ENCODE data around the gene KDELR1. TPM values are rescaled to one million over a fixed set of nuclear protein-coding genes. Genes with fewer than 3 reads are reported as not detected.

KDELR1 gene
- total and polyA plus RNA-seq, 2 donors (not counting 3 experiments of a cell fraction or from before 2014, with no cell fraction given): 199 to 224 TPM

DNA sequence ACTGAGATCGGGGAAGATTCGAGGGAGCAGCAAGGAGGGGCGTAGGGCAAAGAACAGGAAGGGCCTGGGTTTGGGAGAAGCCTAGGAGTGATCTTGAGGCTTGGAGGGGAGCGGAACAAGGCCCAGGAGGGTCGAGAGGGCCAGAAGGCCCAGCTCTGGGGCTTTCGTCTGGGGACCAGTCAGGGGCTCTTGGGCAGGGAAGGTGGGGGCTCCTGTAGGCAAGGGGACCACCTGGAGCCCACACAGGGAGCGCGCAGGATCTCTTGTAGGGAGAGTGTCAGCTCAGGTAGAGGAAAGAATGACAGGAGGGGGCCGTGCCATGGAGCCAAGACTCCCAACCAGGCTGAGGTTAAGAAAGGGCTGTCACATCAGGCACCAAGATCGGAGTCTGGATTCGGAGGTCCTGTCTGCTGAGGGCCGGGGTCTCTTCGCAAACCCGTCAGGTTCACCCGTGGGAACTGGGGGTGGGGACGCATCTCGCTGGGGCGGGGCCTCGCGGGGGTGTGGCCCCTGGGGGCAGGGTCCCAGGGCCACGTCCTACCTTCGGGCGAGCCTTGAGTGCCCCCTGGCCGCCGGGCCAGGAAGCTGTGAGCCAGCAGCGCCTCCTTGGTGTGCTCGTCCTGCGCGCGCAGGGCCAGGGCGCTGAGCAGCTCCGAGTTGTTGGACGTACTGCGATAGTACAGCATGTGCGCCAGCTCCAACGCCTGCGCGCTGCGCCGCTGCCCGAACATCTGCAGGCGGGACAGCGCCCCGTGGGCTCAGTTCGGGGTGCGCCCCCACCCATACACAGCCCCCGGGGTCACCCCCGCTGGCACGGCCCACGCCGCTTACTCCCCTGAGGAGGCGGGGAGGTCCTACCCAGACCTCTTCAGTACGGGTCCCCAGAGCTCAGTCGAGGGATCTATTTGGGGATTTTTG, 57.6 kb downstream of the KDELR1 start:
- intact Hi-C loops (cut with micrococcal nuclease): loop anchor here (1.0 kb wide), 4 partner anchors 13 to 66 kb away; no protein-coding TSS in a partner anchor
- H3K4me2 ChIP-seq (ENCODE audit: insufficient read depth, low read length): peak overlapping the region; percentile 65
- ChIA-PET CTCF (interaction anchor here (0.6 to 10.0 kb wide), 35 partner anchors 14 to 275 kb away, joined by 3 to 486 read pairs (median 4); partner anchors contain the start of genes EMP3, GRWD1, KDELR1 and SYNGR4), POLR2A (interaction anchor here (0.5 to 1.0 kb wide), 3 partner anchors 12 to 67 kb away, joined by 4 to 6 read pairs (median 5); a partner anchor contains a TSS)
- no TSS peak for BruUV-seq (replicated peaks)
- peak; percentile 92 for FAIRE-seq
- TF ChIP-seq, protein P1, sequence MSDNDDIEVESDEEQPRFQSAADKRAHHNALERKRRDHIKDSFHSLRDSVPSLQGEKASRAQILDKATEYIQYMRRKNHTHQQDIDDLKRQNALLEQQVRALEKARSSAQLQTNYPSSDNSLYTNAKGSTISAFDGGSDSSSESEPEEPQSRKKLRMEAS (IDR thresholded peaks at IDR 0.05; ENCODE audit: insufficient read depth, insufficient read length): peak; percentile 61
- TF ChIP-seq, protein P2, sequence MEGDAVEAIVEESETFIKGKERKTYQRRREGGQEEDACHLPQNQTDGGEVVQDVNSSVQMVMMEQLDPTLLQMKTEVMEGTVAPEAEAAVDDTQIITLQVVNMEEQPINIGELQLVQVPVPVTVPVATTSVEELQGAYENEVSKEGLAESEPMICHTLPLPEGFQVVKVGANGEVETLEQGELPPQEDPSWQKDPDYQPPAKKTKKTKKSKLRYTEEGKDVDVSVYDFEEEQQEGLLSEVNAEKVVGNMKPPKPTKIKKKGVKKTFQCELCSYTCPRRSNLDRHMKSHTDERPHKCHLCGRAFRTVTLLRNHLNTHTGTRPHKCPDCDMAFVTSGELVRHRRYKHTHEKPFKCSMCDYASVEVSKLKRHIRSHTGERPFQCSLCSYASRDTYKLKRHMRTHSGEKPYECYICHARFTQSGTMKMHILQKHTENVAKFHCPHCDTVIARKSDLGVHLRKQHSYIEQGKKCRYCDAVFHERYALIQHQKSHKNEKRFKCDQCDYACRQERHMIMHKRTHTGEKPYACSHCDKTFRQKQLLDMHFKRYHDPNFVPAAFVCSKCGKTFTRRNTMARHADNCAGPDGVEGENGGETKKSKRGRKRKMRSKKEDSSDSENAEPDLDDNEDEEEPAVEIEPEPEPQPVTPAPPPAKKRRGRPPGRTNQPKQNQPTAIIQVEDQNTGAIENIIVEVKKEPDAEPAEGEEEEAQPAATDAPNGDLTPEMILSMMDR (IDR thresholded peaks at IDR 0.05; ENCODE audit: extremely low read depth in 1 of 2, insufficient read depth in 1 of 2, low read depth in 1 of 2, low read length in 2 of 2): peak; percentile 77 to 94
- TF ChIP-seq GATA2 (IDR thresholded peaks at IDR 0.05; ENCODE audit: insufficient read depth, insufficient read length, low read depth, low read length) (no peak), POLR2AphosphoS5 (IDR thresholded peaks at IDR 0.05; ENCODE audit: insufficient read depth, low read depth, low read length) (peak; percentile 69), JUN (IDR thresholded peaks at IDR 0.05; ENCODE audit: borderline replicate concordance, insufficient read depth, insufficient read length, low read depth) (no peak), EZH2 (IDR thresholded peaks at IDR 0.05; ENCODE audit: borderline replicate concordance, low read depth, low read length, severe bottlenecking) (no peak)
- H3K9ac ChIP-seq (replicated peaks; ENCODE audit: extremely low read depth, insufficient read depth, low read length): peak overlapping the region; percentile 44
- no peaks in the 10 kb centered on the region for H3K9me1 ChIP-seq (replicated peaks; ENCODE audit: control insufficient read depth, extremely low read depth, insufficient read depth, low read length)
- no peaks in the 10 kb centered on the region for H3K9me3 ChIP-seq (replicated peaks; ENCODE audit: control insufficient read depth, insufficient read depth, low read length)
- H3K36me3 ChIP-seq (ENCODE audit: control insufficient read depth in 2 of 2, extremely low read depth in 1 of 2, insufficient read depth in 2 of 2, low read length in 2 of 2): no peaks in the 10 kb centered on the region
- H3K4me3 ChIP-seq (replicated peaks in 1 of 3; ENCODE audit: insufficient read depth in 1 of 3, low read depth in 1 of 3, low read length in 3 of 3): peak overlapping the region in 2 of 3 experiments; percentile 20 to 33
- H3K27me3 ChIP-seq (ENCODE audit: control insufficient read depth in 2 of 2, insufficient read depth in 2 of 2, low read length in 2 of 2): no peaks in the 10 kb centered on the region
- H3K79me2 ChIP-seq (ENCODE audit: control insufficient read depth, insufficient read depth, low read length): no peaks in the 10 kb centered on the region
- peak; percentile 92 for DNase-seq (ENCODE audit: low read depth, low spot score)
- H3K27ac ChIP-seq (ENCODE audit: insufficient read depth, low read depth, low read length): peak overlapping the region; percentile 64
- dilution Hi-C loops (cut with MboI; ENCODE audit: extremely low pct_ligation_motif_present, low sequenced_read_pairs): no loop called here
- H4K20me1 ChIP-seq (replicated peaks; ENCODE audit: control insufficient read depth, extremely low read depth, insufficient read depth, low read length): no peaks in the 10 kb centered on the region
- H3K4me1 ChIP-seq (ENCODE audit: control insufficient read depth, extremely low read depth, insufficient read depth, low read length): peaks cover 16% of the 10 kb centered on the region
- H2AFZ ChIP-seq (ENCODE audit: low read depth, low read length): peak overlapping the region; percentile 61
